IMR-90 (cell line): ENCODE data around the gene COQ8A. TPM values are rescaled to one million over a fixed set of nuclear protein-coding genes. Genes with fewer than 3 reads are reported as not detected.

Source experiments
- ATAC-seq: fragments of 200-7000 bp; cut with Tn5 transposase; 2 replicates; pipeline ENCODE4 v1.9.1; 2020; ENCODE audit warnings: low read depth, mild to moderate bottlenecking, moderate library complexity
- BruUV-seq: library from RNA; stranded (reverse); fragments of 400-500 nt; replicated peaks from 2 replicates; lab custom pipeline; 2021; lab: Mats Ljungman, UMichigan
- CTCF ChIA-PET: fragments of 300-600 bp; formaldehyde crosslinking; extraction: SDS; loops from one replicate; lab custom pipeline; 2021; ENCODE audit warnings: antibody characterized with exemption; lab: Yijun Ruan, JAX
- POLR2A ChIA-PET: fragments of 300-600 bp; sonication (Branson Sonifier 250); formaldehyde crosslinking; loops from one replicate; lab custom pipeline; 2022; ENCODE audit warnings: antibody characterized with exemption; ENCODE audit not compliant: unreplicated experiment; lab: Charles Lee
- DNase-seq: peaks from one replicate; pipeline ENCODE4 v3.0.0; 2013
- H2AFZ ChIP-seq: replicated peaks from 2 replicates; pipeline ENCODE3; 2013; ENCODE audit warnings: low read length, mild to moderate bottlenecking; ENCODE audit not compliant: poor library complexity
- H2AK5ac ChIP-seq: 2 replicates; pipeline ENCODE4 v1.6.1; 2013; ENCODE audit warnings: low read depth, low read length, inconsistent platforms
- H2AK9ac ChIP-seq: replicated peaks from 2 replicates; pipeline ENCODE3; 2013; ENCODE audit warnings: mild to moderate bottlenecking, low read depth, low read length, moderate library complexity; ENCODE audit not compliant: poor library complexity
- H2BK120ac ChIP-seq: 2 replicates; pipeline ENCODE4 v1.6.1; 2013; ENCODE audit warnings: low read depth, low read length, inconsistent platforms
- H2BK15ac ChIP-seq: 3 replicates; pipeline ENCODE4 v1.6.1; 2013; ENCODE audit warnings: low read depth, low read length, inconsistent platforms
- H2BK20ac ChIP-seq: 2 replicates; pipeline ENCODE4 v1.6.1; 2013; ENCODE audit warnings: low read depth, mild to moderate bottlenecking, inconsistent platforms, low read length, moderate library complexity
- H2BK5ac ChIP-seq: 2 replicates; pipeline ENCODE4 v1.6.1; 2013; ENCODE audit warnings: mild to moderate bottlenecking, low read depth, low read length, inconsistent platforms; ENCODE audit not compliant: poor library complexity, severe bottlenecking
- H3K14ac ChIP-seq: replicated peaks from 2 replicates; pipeline ENCODE4 v1.6.1; 2013; ENCODE audit warnings: low read depth, low read length, inconsistent platforms
- H3K18ac ChIP-seq: 2 replicates; pipeline ENCODE4 v1.6.1; 2013; ENCODE audit warnings: low read depth, low read length, control low read depth
- H3K23ac ChIP-seq: 2 replicates; pipeline ENCODE4 v1.6.1; 2013; ENCODE audit warnings: low read depth, low read length, inconsistent platforms
- H3K27ac ChIP-seq: 2 replicates; pipeline ENCODE4 v1.5.1; 2013; ENCODE audit warnings: mild to moderate bottlenecking, control low read depth, low read length; ENCODE audit not compliant: insufficient read depth
- H3K27me3 ChIP-seq: 2 replicates; pipeline ENCODE4 v1.6.1; 2013; ENCODE audit warnings: low read length; ENCODE audit not compliant: control insufficient read depth, insufficient read depth
- H3K36me3 ChIP-seq: 2 replicates; pipeline ENCODE4 v1.6.1; 2013; ENCODE audit warnings: low read length, mixed read lengths; ENCODE audit not compliant: control insufficient read depth, insufficient read depth
- H3K4ac ChIP-seq: 2 replicates; pipeline ENCODE4 v1.6.1; 2013; ENCODE audit warnings: low read depth, low read length, inconsistent platforms
- H3K4me1 ChIP-seq: 2 replicates; pipeline ENCODE4 v1.6.1; 2013; ENCODE audit warnings: low read length, mixed read lengths; ENCODE audit not compliant: control insufficient read depth, insufficient read depth
- H3K4me2 ChIP-seq: 2 replicates; pipeline ENCODE4 v1.6.1; 2013; ENCODE audit warnings: low read depth, mild to moderate bottlenecking, control low read depth, low read length, moderate library complexity
- H3K4me3 ChIP-seq: 2 replicates; pipeline ENCODE4 v1.5.1; 2013; ENCODE audit warnings: low read depth, mild to moderate bottlenecking, control low read depth, low read length, moderate library complexity; ENCODE audit not compliant: insufficient read depth
- H3K56ac ChIP-seq: 2 replicates; pipeline ENCODE4 v1.6.1; 2013; ENCODE audit warnings: low read length, inconsistent platforms; ENCODE audit not compliant: insufficient read depth; ENCODE audit errors: extremely low read depth
- H3K79me1 ChIP-seq, 2 experiments: 2 replicates each; pipeline ENCODE4 v1.6.1; 2013; ENCODE audit warnings: low read length in 2 of 2, inconsistent platforms in 1 of 2, low read depth in 1 of 2
- H3K9ac ChIP-seq: 2 replicates; pipeline ENCODE4 v1.6.1; 2013; ENCODE audit warnings: low read depth, low read length, control low read depth
- H3K9me1 ChIP-seq: 2 replicates; pipeline ENCODE4 v1.6.1; 2013; ENCODE audit warnings: low read length, inconsistent platforms; ENCODE audit not compliant: insufficient read depth
- H3K9me3 ChIP-seq: 2 replicates; pipeline ENCODE4 v1.6.1; 2013; ENCODE audit warnings: low read length; ENCODE audit not compliant: control insufficient read depth, insufficient read depth
- H4K20me1 ChIP-seq: 2 replicates; pipeline ENCODE4 v1.6.1; 2013; ENCODE audit warnings: low read length, inconsistent platforms; ENCODE audit not compliant: insufficient read depth
- H4K5ac ChIP-seq: 2 replicates; pipeline ENCODE4 v1.6.1; 2013; ENCODE audit warnings: mild to moderate bottlenecking, low read depth, low read length, control low read depth
- H4K8ac ChIP-seq, 2 experiments: 2 replicates each; pipeline ENCODE4 v1.6.1; 2013; ENCODE audit warnings: low read depth in 2 of 2, low read length in 2 of 2, control low read depth in 1 of 2, inconsistent platforms in 1 of 2
- H4K91ac ChIP-seq: 2 replicates; pipeline ENCODE4 v1.6.1; 2013; ENCODE audit warnings: low read depth, low read length, inconsistent platforms; ENCODE audit not compliant: insufficient read depth
- BHLHE40 ChIP-seq: fragments of 150-350 bp; IDR thresholded peaks from 2 replicates; pipeline ENCODE4 v1.6.1; 2016; ENCODE audit warnings: mild to moderate bottlenecking, low read depth, low read length
- CEBPB ChIP-seq: IDR thresholded peaks from 2 replicates; pipeline ENCODE4 v1.6.1; 2012; ENCODE audit warnings: low read depth, low read length, improper control_type of control experiment
- ELK1 ChIP-seq: fragments of 150-350 bp; IDR thresholded peaks from 2 replicates; pipeline ENCODE4 v1.6.1; 2016; ENCODE audit warnings: low read depth, mild to moderate bottlenecking, low read length, moderate library complexity, borderline replicate concordance
- FOS ChIP-seq: fragments of 150-350 bp; IDR thresholded peaks from 2 replicates; pipeline ENCODE4 v1.6.1; 2016; ENCODE audit warnings: low read depth, low read length
- MAFK ChIP-seq: IDR thresholded peaks from 2 replicates; pipeline ENCODE4 v1.6.1; 2012; ENCODE audit warnings: low read depth, low read length, improper control_type of control experiment
- MAZ ChIP-seq: IDR thresholded peaks from 2 replicates; pipeline ENCODE4 v1.6.1; 2012; ENCODE audit warnings: low read depth, mild to moderate bottlenecking, low read length, improper control_type of control experiment, moderate library complexity, borderline replicate concordance
- NFE2L2 ChIP-seq: fragments of 150-350 bp; IDR thresholded peaks from 2 replicates; pipeline ENCODE4 v1.6.1; 2016; ENCODE audit warnings: low read depth, mild to moderate bottlenecking, low read length
- POLR2A ChIP-seq: IDR thresholded peaks from 2 replicates; pipeline ENCODE4 v1.6.1; 2012; ENCODE audit warnings: mild to moderate bottlenecking, low read depth, low read length
- RAD21 ChIP-seq: IDR thresholded peaks from 2 replicates; pipeline ENCODE4 v1.6.1; 2012; ENCODE audit warnings: low read length, improper control_type of control experiment
- RCOR1 ChIP-seq: IDR thresholded peaks from 2 replicates; pipeline ENCODE4 v1.6.1; 2012; ENCODE audit warnings: mild to moderate bottlenecking, low read length, improper control_type of control experiment; ENCODE audit not compliant: insufficient replicate concordance
- RFX5 ChIP-seq: IDR thresholded peaks from 2 replicates; pipeline ENCODE4 v1.8.0; 2012; ENCODE audit warnings: low read depth, mild to moderate bottlenecking, low read length, moderate library complexity
- SMC3 ChIP-seq: fragments of 150-350 bp; IDR thresholded peaks from 2 replicates; pipeline ENCODE4 v1.6.1; 2016; ENCODE audit warnings: low read depth, mild to moderate bottlenecking, antibody characterized with exemption, low read length, moderate library complexity
- USF2 ChIP-seq: fragments of 150-350 bp; IDR thresholded peaks from 2 replicates; pipeline ENCODE4 v1.6.1; 2017; ENCODE audit warnings: mild to moderate bottlenecking, antibody characterized with exemption, low read length, low read depth
- WGBS, 2 experiments: methylation state at CpG; one replicate each; pipeline versions ENCODE4 v1.1.5 to v1.1.7; 2013; ENCODE audit warnings: missing lambda C conversion rate in 2 of 2; ENCODE audit not compliant: insufficient read length in 1 of 2; ENCODE audit errors: extremely low coverage in 2 of 2; 5-methylcytosine and 5-hydroxymethylcytosine counted together
- dilution Hi-C: fragments of 300-500 bp; cut with HindIII; formaldehyde crosslinking; loops from one replicate; pipeline ENCODE4 v1.14.3; 2018; ENCODE audit warnings: low sequenced_read_pairs; ENCODE audit not compliant: unreplicated experiment
- in situ Hi-C: fragments of 300-500 bp; cut with MboI; formaldehyde crosslinking; loops from 3 replicates; pipeline ENCODE4 v1.14.3; 2019; ENCODE audit warnings: low sequenced_read_pairs, inconsistent platforms, mixed read lengths
- intact Hi-C: fragments of 100-400 bp; cut with micrococcal nuclease; formaldehyde crosslinking; loops from 2 replicates; pipeline ENCODE4 v1.10.0; 2022
- polyA plus RNA-seq, 3 experiments: library from polyadenylated mRNA; depleted of rRNA; stranded (reverse); fragments of >200 nt; gene quantifications; 2 replicates each; pipeline ENCODE4 v1.2.3, GENCODE V29; 2012; ENCODE audit warnings: low replicate concordance in 1 of 3
- total RNA-seq: library from RNA; depleted of rRNA; stranded (reverse); fragments of >200 nt; gene quantifications from 2 replicates; pipeline ENCODE4 v1.2.3, GENCODE V29; 2012

Gene COQ8A
- total and polyA plus RNA-seq, 2 of the 4 experiments (the other 2 are of a cell fraction): 3.8 to 6.1 TPM

GRCh38 chr1:226948996-226949395 lies 8.9 kb downstream of the COQ8A start:
- Histone ChIP-seq H3K27me3 (no peaks in the 10 kb centered on the region), H3K9me1 (no peaks in the 10 kb centered on the region; the same call in 1 of the 2 replicates), H3K18ac (no peak overlapping the region), H4K20me1 (0 out of 2 replicates have a peak, but pooled peaks cover 3% of the 10 kb centered on the region), H2AK5ac (no peak overlapping the region), H4K8ac (no peak overlapping the region), H3K9me3 (no peaks in the 10 kb centered on the region), H3K27ac (no peak overlapping the region), H3K23ac (no peak overlapping the region), H3K56ac (no peak overlapping the region), H2AFZ (no peak overlapping the region), H2BK20ac (no peak overlapping the region), H3K4me3 (no peak overlapping the region), H3K4ac (no peak overlapping the region), H2BK5ac (no peak overlapping the region), H4K5ac (no peak overlapping the region), H3K4me1 (peaks cover 6% of the 10 kb centered on the region; the same call in 1 of the 2 replicates), H3K36me3 (no peaks in the 10 kb centered on the region), H3K9ac (no peak overlapping the region), H3K79me1 (no peaks in the 10 kb centered on the region), H2BK15ac (no peak overlapping the region), H3K4me2 (no peak overlapping the region), H2AK9ac (no peak overlapping the region), H2BK120ac (no peak overlapping the region), H4K91ac (no peak overlapping the region), H3K14ac (no peak overlapping the region)
- no TSS peak for BruUV-seq
- POLR2A ChIA-PET: no interaction called here
- no CpG with 5 or more reads among the region's 15 CpGs for WGBS, 2 experiments
- in situ Hi-C loops: no loop called here
- intact Hi-C loops: no loop called here
- no peak for ATAC-seq
- dilution Hi-C loops: no loop called here
- CTCF ChIA-PET: no interaction called here
- TF ChIP-seq USF2 (no peak), MAFK (no peak), ELK1 (no peak), NFE2L2 (no peak), RAD21 (no peak), POLR2A (no peak), RFX5 (no peak), FOS (no peak), RCOR1 (no peak), SMC3 (no peak), CEBPB (no peak), BHLHE40 (no peak), MAZ (no peak)
- no peak for DNase-seq
